Ishikawa (cell line): Measurements from ENCODE around the gene ARMC8.

Experiments
- CEBPB ChIP-seq: IDR thresholded peaks from 2 replicates; pipeline ENCODE4 v1.6.1; 2012
- CREB1 ChIP-seq: IDR thresholded peaks from 2 replicates; pipeline ENCODE4 v1.6.1; 2012; ENCODE audit warnings: low read depth
- EP300 ChIP-seq: IDR thresholded peaks from 2 replicates; pipeline ENCODE4 v1.6.1; 2012; ENCODE audit warnings: borderline replicate concordance
- FOXM1 ChIP-seq: IDR thresholded peaks from 2 replicates; pipeline ENCODE4 v1.6.1; 2012; ENCODE audit warnings: low read depth, borderline replicate concordance
- RAD21 ChIP-seq: IDR thresholded peaks from 2 replicates; pipeline ENCODE4 v1.6.1; 2012; ENCODE audit warnings: low read depth
- TAF1 ChIP-seq: IDR thresholded peaks from 2 replicates; pipeline ENCODE4 v1.6.1; 2012; ENCODE audit warnings: low read depth, mild to moderate bottlenecking
- TEAD4 ChIP-seq: IDR thresholded peaks from 2 replicates; pipeline ENCODE4 v1.6.1; 2012
- YY1 ChIP-seq: IDR thresholded peaks from 2 replicates; pipeline ENCODE4 v1.6.1; 2012; ENCODE audit warnings: low read depth
- ZBTB7A ChIP-seq: IDR thresholded peaks from 2 replicates; pipeline ENCODE4 v1.6.1; 2012; ENCODE audit warnings: low read depth
- TF ChIP-seq, protein P1 (sequence below): IDR thresholded peaks from 2 replicates; pipeline ENCODE4 v1.6.1; 2012; ENCODE audit warnings: low read depth, mild to moderate bottlenecking

- TF ChIP-seq RAD21, result no peak
- TF ChIP-seq CEBPB, result no peak
- no peak for TF ChIP-seq ZBTB7A
- TF ChIP-seq EP300, result no peak
- no peak for TF ChIP-seq YY1
- no peak for TF ChIP-seq FOXM1
- TF ChIP-seq CREB1, result no peak
- TF ChIP-seq TAF1, result no peak
- TF ChIP-seq, protein P1, sequence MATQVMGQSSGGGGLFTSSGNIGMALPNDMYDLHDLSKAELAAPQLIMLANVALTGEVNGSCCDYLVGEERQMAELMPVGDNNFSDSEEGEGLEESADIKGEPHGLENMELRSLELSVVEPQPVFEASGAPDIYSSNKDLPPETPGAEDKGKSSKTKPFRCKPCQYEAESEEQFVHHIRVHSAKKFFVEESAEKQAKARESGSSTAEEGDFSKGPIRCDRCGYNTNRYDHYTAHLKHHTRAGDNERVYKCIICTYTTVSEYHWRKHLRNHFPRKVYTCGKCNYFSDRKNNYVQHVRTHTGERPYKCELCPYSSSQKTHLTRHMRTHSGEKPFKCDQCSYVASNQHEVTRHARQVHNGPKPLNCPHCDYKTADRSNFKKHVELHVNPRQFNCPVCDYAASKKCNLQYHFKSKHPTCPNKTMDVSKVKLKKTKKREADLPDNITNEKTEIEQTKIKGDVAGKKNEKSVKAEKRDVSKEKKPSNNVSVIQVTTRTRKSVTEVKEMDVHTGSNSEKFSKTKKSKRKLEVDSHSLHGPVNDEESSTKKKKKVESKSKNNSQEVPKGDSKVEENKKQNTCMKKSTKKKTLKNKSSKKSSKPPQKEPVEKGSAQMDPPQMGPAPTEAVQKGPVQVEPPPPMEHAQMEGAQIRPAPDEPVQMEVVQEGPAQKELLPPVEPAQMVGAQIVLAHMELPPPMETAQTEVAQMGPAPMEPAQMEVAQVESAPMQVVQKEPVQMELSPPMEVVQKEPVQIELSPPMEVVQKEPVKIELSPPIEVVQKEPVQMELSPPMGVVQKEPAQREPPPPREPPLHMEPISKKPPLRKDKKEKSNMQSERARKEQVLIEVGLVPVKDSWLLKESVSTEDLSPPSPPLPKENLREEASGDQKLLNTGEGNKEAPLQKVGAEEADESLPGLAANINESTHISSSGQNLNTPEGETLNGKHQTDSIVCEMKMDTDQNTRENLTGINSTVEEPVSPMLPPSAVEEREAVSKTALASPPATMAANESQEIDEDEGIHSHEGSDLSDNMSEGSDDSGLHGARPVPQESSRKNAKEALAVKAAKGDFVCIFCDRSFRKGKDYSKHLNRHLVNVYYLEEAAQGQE, result no peak
- TF ChIP-seq TEAD4, result no peak
Observed at GRCh38 chr3:138270245-138270644, 83.1 kb downstream of the ARMC8 start.
